ENCODE measurements around the gene LRRC56. TPM values are rescaled to one million over a fixed set of nuclear protein-coding genes. Genes with fewer than 3 reads are reported as not detected.

Gene LRRC56
- total RNA-seq, 1 donor from 2014 or later: 0.82 TPM

DNA sequence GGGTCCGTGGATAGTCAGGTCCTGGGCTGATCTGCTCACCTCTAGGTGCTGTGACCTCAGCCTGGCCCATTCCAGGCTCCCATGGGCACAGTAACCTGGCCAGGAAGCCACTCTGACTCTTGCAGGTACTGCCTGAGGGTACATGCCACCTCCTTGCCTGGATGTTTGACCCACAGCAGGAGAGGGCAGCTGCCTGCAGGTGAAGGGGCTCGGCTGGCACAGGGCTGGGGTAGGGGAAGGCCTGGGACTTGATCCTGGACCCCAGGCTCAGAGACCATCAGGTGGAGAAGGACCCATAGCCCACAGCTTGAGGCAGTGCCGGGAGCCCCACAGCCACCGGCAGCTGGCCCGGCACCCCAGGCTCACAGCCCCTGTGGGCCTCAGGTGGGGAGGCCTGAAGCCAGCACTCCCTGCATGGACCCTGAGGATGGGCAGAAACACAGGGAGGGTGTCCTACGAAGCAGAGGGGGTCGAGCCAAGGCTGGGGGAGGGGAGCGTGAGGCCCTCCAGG is 2.7 kb downstream of the LRRC56 start:
- Mint-ChIP-seq H3K27ac (ENCODE audit: unreplicated experiment) (peak overlapping the region; percentile 18), H3K27me3 (ENCODE audit: low read depth, unreplicated experiment) (peaks cover 6% of the 10 kb centered on the region), H3K9me3 (ENCODE audit: unreplicated experiment) (no peaks in the 10 kb centered on the region), H3K36me3 (ENCODE audit: low read depth, unreplicated experiment) (peaks cover 2% of the 10 kb centered on the region), H3K4me3 (ENCODE audit: unreplicated experiment) (no peak overlapping the region), H3K4me1 (ENCODE audit: low read depth, unreplicated experiment) (peaks cover 4% of the 10 kb centered on the region)
- FAIRE-seq: no peak
- peaks cover 15% of the 10 kb centered on the region for H3K4me1 ChIP-seq (ENCODE audit: insufficient read depth, low read length)
- H3K9ac ChIP-seq (ENCODE audit: low read length): no peak overlapping the region
- no peak for DNase-seq (ENCODE audit: low read depth)
- H3K36me3 ChIP-seq (ENCODE audit: insufficient read depth, low read length): no peaks in the 10 kb centered on the region
- no peak overlapping the region for H2AFZ ChIP-seq (ENCODE audit: low read depth, low read length)
- H3K9me3 ChIP-seq (ENCODE audit: insufficient read depth, low read depth, low read length): no peaks in the 10 kb centered on the region
- no peak overlapping the region for H3K4me2 ChIP-seq (ENCODE audit: low read length)
- TF ChIP-seq CTCF (IDR thresholded peaks at IDR 0.05; ENCODE audit: insufficient read depth, low read depth, low read length) (no peak), EZH2 (IDR thresholded peaks at IDR 0.05; ENCODE audit: insufficient read depth, low read length) (no peak)
- H3K27ac ChIP-seq (ENCODE audit: low read depth, low read length): no peak overlapping the region
- no peak overlapping the region for H3K4me3 ChIP-seq (ENCODE audit: insufficient read depth, low read depth, low read length)
- no peaks in the 10 kb centered on the region for H3K79me2 ChIP-seq (ENCODE audit: insufficient read depth, low read length)
- H4K20me1 ChIP-seq (ENCODE audit: insufficient read depth, low read length): no peaks in the 10 kb centered on the region
- no peaks in the 10 kb centered on the region for H3K27me3 ChIP-seq (ENCODE audit: insufficient read depth, low read length)

GRCh38 chr11:540583-541432 is 3.5 kb downstream of the LRRC56 start:
- H3K36me3 ChIP-seq (ENCODE audit: insufficient read depth, low read length): no peaks in the 10 kb centered on the region
- no peak for DNase-seq (ENCODE audit: low read depth)
- TF ChIP-seq EZH2 (IDR thresholded peaks at IDR 0.05; ENCODE audit: insufficient read depth, low read length): no peak
- TF ChIP-seq CTCF (IDR thresholded peaks at IDR 0.05; ENCODE audit: insufficient read depth, low read depth, low read length): no peak
- H3K79me2 ChIP-seq (ENCODE audit: insufficient read depth, low read length): no peaks in the 10 kb centered on the region
- Mint-ChIP-seq H3K27me3 (ENCODE audit: low read depth, unreplicated experiment) (peaks cover 6% of the 10 kb centered on the region), H3K27ac (ENCODE audit: unreplicated experiment) (no peak overlapping the region), H3K9me3 (ENCODE audit: unreplicated experiment) (no peaks in the 10 kb centered on the region), H3K36me3 (ENCODE audit: low read depth, unreplicated experiment) (peaks cover 2% of the 10 kb centered on the region), H3K4me3 (ENCODE audit: unreplicated experiment) (no peak overlapping the region), H3K4me1 (ENCODE audit: low read depth, unreplicated experiment) (peaks cover 4% of the 10 kb centered on the region)
- no peaks in the 10 kb centered on the region for H4K20me1 ChIP-seq (ENCODE audit: insufficient read depth, low read length)
- no peak overlapping the region for H3K9ac ChIP-seq (ENCODE audit: low read length)
- H2AFZ ChIP-seq (ENCODE audit: low read depth, low read length): no peak overlapping the region
- H3K4me3 ChIP-seq (ENCODE audit: insufficient read depth, low read depth, low read length): no peak overlapping the region
- FAIRE-seq: no peak
- no peak overlapping the region for H3K27ac ChIP-seq (ENCODE audit: low read depth, low read length)
- no peaks in the 10 kb centered on the region for H3K9me3 ChIP-seq (ENCODE audit: insufficient read depth, low read depth, low read length)
- no peak overlapping the region for H3K4me2 ChIP-seq (ENCODE audit: low read length)
- no peaks in the 10 kb centered on the region for H3K27me3 ChIP-seq (ENCODE audit: insufficient read depth, low read length)
- H3K4me1 ChIP-seq (ENCODE audit: insufficient read depth, low read length): peaks cover 15% of the 10 kb centered on the region

GRCh38 chr11:541433-541885 is 4.1 kb downstream of the LRRC56 start:
- H3K4me3 ChIP-seq (ENCODE audit: insufficient read depth, low read depth, low read length): no peak overlapping the region
- Mint-ChIP-seq H3K27me3 (ENCODE audit: low read depth, unreplicated experiment) (peaks cover 6% of the 10 kb centered on the region), H3K9me3 (ENCODE audit: unreplicated experiment) (no peaks in the 10 kb centered on the region), H3K36me3 (ENCODE audit: low read depth, unreplicated experiment) (peaks cover 2% of the 10 kb centered on the region), H3K4me1 (ENCODE audit: low read depth, unreplicated experiment) (peaks cover under 1% of the 10 kb centered on the region), H3K4me3 (ENCODE audit: unreplicated experiment) (no peak overlapping the region), H3K27ac (ENCODE audit: unreplicated experiment) (no peak overlapping the region)
- H3K27me3 ChIP-seq (ENCODE audit: insufficient read depth, low read length): no peaks in the 10 kb centered on the region
- H3K79me2 ChIP-seq (ENCODE audit: insufficient read depth, low read length): no peaks in the 10 kb centered on the region
- FAIRE-seq: no peak
- H2AFZ ChIP-seq (ENCODE audit: low read depth, low read length): no peak overlapping the region
- H3K36me3 ChIP-seq (ENCODE audit: insufficient read depth, low read length): no peaks in the 10 kb centered on the region
- H4K20me1 ChIP-seq (ENCODE audit: insufficient read depth, low read length): no peaks in the 10 kb centered on the region
- peaks cover 12% of the 10 kb centered on the region for H3K4me1 ChIP-seq (ENCODE audit: insufficient read depth, low read length)
- H3K9ac ChIP-seq (ENCODE audit: low read length): no peak overlapping the region
- no peak overlapping the region for H3K4me2 ChIP-seq (ENCODE audit: low read length)
- no peaks in the 10 kb centered on the region for H3K9me3 ChIP-seq (ENCODE audit: insufficient read depth, low read depth, low read length)
- H3K27ac ChIP-seq (ENCODE audit: low read depth, low read length): no peak overlapping the region
- no peak for DNase-seq (ENCODE audit: low read depth)
- no peak for TF ChIP-seq EZH2 (IDR thresholded peaks at IDR 0.05; ENCODE audit: insufficient read depth, low read length)
- TF ChIP-seq CTCF (IDR thresholded peaks at IDR 0.05; ENCODE audit: insufficient read depth, low read depth, low read length): no peak

All from astrocyte (in vitro differentiated cells and primary cell).